NCI-H1417 treated with DMSO at 0.1 percent for 48 hours (cell line): Measurements from ENCODE around the gene MAGI2.

ENCODE experiments used
- DNase-seq: peaks from one replicate; lab custom pipeline; 2025; lab: John Stamatoyannopoulos, UW

Gene MAGI2

DNA sequence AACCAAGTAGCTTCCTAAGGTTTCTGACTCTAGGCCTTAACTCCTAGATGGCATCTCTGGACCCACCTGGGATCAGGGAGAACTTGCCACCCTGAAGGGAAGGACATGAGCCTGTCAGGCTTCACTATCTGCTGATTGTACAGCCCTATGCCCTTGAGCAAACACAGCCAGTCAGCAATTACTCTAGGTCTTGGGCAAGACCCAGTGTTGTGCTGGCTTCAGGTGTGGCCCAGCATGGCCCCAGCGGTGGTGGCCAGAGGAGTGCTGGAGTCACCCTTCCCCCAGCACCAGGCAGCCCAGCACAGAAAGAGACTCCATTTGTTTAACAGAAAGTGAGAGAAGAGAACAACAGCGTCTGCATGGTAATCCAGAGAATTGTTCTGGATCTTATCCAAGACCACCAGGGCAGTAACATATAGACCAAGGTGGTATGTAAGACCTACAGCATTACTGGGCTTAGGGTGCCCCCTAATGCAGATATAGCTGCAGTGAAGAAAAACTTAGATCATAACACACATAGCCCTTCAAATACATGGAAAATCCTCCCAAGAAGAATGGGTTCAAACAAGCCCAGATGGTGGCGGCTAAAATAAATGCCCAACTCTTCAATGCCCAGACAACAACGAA lies 207.7 kb downstream of the MAGI2 start:
- DNase-seq: no peak

DNA sequence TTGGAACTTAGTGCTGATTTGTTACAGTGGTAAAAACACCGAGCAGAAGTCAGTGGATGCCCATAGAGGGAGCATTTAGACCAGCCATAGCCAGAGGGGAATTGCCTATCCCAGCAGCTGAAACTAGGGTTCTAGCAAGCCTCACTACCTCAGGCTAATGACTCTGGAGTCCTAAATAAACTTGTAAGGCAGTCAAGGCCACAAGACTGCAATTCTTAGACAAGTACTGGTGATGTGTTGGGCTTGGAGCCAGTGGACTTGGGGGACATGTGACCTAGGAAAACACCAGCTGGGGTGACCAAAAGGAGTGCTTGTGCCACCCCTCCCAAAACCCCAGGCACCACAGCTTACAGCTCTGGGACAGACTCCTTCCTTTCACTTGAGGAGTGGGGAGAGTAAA lies 209.0 kb downstream of the MAGI2 start:
- no peak for DNase-seq

DNA sequence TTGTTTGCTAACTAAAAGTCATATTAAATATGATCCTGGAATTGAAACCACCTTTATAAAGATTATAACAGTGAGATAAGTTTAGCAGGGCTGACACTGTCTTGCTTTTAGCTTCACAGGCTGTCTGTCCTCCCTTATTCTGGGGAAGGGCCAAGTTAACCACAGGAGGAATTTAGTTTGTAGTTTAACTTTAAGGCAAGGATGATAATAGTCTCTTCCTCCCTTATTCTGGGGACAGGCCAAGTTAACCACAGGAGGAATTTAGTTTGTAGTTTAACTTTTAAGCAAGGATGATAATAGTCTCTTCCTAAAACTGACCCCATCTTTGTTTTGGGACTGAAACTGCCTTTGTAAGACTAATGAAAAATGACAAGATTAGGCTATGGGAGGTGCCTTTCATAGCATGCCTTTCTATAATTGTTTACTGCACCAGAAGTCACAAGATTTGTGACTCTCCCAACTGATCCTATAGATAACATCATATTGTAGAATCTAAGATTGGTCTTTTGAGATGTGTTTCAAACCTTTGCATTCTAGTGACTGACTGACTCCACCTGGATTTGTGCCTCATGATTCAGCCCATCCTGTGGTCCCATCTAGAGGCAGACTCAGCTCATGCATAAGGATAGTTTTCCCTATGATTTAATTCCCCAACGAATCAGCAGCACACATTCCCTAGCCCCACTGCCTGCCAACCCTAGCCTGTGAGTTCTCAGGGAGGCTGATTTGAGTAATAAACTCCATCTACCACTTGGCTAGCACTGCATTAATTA lies 212.0 kb downstream of the MAGI2 start:
- DNase-seq: no peak

DNA sequence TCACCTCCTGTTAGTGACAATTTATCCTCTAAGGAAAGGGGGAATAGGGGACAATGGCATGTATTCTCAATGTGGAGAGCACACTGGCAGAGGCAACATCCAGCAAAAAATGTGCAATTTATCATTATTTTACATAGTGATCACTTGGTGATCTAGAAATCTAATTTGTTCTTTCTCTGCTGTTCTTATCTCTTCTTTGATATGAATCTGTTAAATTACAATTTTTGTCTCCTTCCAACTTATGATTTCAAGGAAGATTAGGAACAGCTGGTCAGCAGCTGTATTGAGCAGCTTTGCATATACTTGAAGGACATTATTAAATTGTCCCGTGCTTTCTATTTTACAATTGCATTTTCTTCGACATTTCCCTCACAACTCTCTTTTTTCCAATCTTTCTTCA lies 213.1 kb downstream of the MAGI2 start:
- no peak for DNase-seq

DNA sequence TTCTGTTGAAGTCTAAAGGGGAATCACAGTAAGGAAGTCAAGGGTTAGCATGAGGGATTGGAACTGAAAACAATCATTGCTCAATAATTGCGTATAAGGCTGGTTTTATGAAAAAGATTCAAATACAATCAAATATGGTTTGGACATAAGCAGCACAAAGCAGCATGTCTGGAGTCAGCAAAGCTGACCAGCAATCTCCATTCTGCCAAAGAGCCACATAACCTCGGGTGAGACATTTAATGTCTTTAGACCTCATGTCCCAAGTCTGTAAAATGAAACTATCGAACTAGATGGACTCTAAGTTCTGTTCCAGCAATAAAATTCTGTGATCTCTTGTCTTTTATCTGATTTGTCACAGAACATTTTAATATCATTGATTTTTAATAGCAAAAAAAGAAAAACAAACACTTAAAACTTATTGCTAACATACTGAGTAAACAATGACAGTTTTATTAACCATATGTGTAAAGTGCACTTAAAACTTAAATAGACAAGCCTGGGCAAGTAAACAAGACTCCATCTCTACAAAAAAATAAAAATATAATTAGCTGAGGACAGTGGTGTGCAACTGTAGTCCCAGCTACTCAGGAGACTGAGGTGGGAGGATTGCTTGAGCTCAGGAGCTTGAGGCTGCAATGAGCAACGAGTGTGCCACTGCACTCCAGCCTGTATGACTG lies 217.0 kb downstream of the MAGI2 start:
- DNase-seq: no peak

DNA sequence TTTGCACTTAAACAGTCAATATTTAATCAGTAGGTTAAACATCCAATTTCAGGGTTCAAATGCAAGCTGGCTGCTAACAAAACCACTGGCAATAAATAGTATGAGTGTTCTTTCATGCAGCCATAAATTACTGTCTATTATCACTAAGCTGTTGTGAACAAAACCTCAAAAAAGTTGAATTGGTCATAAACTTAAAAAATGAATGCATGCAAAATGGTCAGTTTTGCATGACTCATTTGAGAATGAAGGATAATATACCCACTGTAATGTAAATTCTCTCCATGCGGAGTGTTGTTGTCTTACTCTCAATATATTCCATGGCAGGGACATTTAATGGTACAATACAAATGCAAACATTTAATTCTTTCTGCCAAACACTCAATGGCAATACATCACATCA lies 226.4 kb downstream of the MAGI2 start:
- DNase-seq: peak; percentile 34

DNA sequence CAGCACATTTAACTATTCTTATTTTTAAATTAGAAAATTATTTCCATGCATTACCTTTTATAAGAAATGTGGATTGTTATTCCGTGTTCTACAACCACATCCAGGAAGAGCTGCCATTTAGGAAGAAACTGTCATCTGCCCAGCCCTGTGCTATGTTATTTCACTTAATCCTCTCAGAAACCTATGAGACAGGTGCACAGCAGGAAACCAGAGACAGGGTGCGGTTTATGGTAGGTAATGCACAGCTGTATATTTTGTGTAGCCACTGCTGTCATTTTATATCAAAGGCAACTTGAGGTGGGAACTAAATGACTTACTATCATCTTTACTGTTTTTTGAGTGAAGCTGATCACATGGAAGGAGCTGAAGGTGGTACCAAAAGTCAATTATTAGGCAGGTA lies 232.3 kb downstream of the MAGI2 start:
- DNase-seq: no peak

DNA sequence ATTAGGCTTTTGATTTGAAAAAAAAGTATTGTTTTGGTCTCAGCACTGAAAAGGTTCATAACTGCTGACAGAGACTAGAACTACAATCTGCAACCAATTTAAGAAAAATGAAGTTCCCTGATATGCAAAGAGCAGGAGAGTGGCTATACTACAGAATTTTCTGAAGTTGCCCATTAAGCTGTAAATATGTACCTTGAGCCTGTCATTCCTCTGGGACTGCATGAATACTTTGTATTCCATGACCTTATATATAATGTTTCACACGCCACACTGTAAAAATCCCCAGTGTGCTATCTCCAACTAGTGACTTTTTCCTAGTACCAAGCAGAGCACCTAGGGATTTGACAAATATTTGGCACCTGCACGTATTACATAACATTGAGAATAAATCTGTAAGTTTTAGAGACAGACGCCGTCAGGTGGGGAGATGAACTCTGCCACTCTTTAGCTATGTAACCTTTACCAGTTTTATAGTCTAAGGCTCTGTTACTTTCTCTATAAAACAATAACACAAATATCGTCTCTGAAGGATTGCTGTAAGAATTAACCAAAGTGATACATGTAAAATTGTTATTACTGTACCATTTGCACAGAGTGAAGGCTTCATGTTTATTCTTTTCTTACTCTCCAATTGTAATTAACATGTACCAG lies 235.4 kb downstream of the MAGI2 start:
- no peak for DNase-seq

DNA sequence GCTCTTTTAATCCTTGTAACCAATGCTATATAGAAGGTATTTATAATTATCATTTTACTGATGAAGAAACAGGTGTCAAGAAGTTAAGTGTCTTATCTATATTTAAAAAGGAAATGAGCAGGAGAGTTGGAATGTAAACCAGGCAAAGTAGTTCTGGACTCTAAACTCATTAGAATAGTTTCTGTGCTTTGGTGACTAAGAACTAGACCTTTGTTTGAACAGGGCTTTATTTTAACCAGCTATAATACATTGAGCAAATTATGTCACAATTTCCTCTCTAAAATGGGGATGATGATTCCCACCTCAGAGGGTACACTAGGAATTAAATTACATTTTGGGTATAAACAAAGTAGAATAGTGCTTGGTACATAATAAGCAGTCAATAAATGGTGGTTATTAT lies 236.0 kb downstream of the MAGI2 start:
- DNase-seq: no peak

DNA sequence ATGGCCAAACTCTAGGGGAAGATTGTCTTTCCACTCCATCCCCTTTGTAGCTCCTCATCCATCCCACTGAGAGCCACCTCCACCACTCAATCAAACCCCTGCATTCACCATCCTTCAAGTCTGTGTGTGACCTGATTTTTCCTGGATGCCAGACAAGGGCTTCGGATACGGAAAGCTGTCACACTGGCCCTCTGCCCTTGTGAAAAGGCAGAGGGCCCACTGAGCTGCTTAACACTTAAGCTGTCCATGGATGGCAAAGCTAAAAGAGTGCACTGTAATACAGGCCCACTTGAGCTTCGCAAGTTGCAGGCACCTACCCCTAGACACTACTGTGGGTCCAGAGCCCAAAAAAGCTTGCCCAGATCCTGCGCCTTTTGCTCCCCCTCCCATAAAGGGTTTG lies 237.2 kb downstream of the MAGI2 start:
- DNase-seq: no peak

DNA sequence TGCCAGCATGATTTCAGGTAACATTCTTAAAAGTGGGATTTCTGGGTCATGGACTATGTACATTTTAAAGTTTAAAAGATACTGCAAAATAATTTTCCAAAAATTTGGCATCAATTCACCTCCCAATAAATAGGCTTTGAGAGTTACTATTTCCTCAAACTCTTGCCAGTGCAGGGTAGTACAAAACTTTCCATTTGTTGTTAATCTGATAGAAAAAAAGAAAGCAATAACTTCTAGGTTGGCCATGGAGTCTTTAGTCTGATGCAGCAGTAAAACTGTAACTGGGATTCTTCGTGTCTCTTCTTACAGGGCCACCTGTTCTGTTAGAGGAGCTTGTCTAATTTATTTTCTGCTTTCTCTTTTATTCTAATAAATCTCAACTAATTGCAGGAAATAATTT lies 241.1 kb downstream of the MAGI2 start:
- DNase-seq: no peak

DNA sequence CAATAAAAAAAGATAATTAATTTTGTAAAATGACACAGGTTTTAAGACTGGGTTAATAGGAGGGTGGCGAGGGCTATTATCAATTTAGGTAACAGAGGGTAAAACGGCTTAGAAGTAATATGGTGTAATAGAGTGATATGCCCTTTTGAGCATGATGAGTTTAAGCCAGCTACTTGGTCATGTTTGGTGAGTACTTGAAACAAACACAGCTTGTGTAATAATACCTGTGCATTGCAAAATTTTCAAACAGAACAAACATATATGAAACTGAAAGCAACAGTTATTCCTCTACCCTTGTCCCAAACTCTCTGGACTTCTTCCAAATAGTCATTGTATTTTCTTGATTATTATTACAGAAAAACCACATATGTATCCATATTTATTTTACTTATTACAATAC lies 241.7 kb downstream of the MAGI2 start:
- no peak for DNase-seq

DNA sequence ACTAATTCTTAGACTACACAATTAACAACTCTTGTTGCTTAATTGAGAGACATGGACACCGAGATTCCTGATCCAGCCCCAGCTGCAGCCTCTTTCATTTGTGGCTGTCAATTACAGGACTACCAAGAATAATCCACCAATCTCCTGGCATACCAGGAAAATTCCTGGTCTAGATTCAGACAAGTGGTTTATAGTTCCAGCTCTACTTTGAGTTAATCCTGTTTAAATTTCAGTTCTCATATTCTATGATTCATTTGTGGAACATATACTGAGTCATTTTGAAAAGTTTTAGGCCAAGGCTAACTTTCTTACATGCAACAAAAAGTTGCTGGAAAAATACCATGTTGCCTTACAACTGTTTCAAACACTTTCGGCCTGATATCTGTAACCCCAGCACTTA lies 253.5 kb downstream of the MAGI2 start:
- no peak for DNase-seq

DNA sequence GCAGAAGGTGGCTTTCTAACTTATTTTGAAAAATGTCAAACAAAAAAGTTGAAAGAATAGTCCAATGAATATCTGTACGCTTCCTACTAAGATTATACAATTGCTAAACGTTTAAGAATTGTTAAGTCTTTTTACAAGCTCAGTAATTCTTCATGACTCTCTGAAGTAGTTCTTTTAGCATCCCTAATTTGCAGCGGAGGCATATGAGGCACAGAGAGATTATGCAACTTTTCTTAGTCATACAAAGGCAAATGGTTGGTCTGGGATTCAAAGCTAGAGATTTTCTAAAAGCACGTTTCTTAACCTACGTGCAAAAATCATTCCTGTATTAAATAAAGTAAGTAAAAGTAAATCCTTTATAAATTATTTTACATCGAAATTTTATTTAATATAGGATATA lies 254.2 kb downstream of the MAGI2 start:
- no peak for DNase-seq

DNA sequence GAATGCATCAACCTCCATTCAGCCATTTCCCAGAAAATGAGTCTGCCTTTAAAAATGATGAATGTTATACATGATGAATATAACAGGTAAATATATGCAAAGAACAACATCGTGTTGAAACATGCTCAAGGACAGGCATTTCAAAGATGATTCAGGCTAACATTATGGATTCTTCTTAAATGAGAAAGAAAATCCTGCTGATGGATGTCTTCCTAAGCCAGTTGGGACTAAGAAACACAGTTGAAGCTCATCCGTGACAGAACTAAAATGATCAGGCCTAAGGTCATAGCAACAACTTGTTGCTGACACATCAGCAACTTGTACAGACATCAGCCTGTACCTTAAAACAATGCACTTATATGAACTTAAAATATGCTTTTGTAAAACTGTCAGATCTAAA lies 267.9 kb downstream of the MAGI2 start:
- no peak for DNase-seq

DNA sequence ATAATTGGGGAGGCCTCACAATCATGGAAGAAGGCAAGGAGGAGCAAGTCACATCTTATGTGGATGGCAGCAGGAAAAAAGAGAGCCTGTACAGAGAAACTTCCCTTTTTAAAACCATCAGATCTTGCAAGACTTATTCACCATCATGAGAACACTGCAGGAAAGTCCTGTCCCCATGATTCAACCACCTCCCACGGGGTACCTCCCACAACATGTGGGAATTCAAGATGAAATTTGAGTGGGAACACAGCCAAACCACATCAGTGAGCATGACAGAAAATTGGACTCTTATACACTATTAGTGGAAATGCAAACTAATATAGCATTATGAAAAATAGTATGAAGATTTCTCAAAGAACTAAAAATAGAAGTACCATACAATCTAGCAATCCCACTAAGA lies 271.2 kb downstream of the MAGI2 start:
- no peak for DNase-seq

DNA sequence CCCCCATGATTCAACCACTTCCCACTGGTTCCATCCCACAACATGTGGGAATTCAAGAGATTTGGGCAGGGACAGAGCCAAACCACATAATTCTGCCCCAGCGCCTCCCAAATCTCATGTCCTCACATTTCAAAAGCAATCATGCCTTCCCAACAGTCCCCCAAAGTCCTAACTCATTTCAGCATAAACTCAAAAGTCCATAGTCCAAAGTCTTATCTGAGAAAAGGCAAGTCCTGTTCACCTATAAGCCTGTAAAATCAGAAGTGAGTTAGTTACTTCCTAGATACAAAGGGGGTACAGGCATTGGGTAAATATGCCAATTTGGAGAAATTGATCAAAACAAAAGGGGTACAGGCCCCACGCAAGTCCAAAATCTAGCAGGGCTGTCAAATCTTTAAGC lies 272.9 kb downstream of the MAGI2 start:
- DNase-seq: no peak

DNA sequence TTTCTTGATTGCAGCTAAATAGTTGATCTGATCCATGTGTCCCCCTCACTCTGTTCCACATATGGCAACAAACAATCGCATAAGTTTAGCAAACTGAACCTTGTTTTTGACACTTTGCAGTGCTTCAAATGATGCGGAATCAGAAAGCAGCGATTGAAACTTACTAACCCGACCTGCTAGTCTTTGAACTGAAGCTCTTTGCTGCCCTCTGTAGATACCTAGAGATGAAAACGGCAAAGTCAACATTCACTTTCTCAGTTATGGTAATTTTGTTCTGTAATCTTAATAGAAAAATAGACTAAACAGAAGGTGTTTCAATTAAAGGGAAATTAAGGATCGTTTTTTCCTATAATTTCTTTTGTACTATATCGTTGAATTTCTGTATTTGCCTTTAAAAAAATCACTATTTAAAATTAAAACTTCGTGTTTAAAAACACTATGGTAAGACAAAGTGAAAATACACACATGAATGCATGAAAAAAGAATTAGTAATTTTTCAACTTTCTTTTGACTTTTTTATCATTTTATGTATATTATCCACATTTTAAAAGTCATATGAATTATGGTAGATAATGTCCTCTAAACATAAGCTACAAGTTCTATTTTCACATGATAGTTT lies 276.5 kb downstream of the MAGI2 start:
- peak; percentile 17 for DNase-seq

DNA sequence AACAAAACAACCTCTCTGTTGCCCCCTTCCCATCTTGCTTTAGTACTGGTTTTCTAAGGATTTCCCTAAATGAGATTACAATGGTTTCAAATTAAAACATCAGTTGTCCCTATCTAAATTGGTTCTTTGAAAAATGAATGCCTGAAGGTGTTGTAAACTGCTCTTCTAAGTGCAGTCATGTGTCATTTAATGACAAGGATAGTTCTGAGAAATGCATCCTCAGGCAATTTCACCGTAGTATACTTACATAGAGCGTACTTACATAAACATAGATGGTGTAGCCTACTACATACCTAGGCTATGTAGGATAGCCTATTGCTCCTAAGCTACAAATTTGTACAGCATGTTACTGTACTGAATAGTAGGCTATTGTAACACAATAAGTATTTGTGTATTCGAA lies 278.1 kb downstream of the MAGI2 start:
- DNase-seq: no peak

DNA sequence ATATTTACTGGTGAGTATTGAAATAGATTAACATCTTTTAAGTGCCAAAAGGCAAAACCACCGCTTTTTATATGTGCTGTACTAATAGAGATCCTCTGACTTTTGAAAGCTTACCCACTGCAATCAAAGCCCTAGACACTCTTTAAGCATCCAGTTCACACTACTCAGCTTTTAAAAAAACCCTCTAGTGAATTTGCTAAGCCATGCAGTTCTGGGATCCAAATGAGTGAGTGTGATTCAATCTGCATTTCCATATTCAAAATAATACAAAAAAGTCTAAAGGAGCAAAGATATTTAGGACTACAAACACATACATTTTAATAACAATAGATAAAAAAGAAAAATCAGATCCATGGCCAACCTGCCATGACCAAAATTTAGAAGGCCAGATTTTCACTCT lies 288.2 kb downstream of the MAGI2 start:
- no peak for DNase-seq

DNA sequence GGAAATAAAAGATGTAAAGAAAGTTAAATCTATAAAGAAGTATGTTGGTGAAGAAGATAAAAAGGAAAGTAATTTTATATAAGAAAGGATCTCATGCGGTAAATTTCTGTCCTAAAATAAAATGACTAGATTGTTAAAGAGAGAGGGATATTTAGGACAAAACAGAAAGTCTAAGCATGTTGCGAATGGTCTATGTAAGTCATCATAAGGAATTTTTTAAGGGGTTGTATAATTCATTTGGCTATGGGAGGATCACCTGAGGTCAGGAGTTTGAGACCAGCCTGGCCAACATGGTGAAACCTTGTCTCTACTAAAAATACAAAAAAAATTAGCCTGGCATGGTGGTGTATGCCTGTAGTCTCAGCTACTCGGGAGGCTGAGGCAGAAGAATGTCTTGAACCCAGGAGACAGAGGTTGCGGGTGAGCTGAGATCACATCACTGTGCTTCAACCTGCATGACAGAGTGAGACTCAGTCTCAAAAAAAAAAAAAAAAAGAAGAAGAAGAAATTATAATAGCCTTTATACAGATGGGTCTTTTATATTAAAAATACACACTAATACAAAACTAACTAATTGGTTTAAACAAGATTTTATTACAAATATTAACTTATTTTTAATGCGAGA lies 294.3 kb downstream of the MAGI2 start:
- no peak for DNase-seq

DNA sequence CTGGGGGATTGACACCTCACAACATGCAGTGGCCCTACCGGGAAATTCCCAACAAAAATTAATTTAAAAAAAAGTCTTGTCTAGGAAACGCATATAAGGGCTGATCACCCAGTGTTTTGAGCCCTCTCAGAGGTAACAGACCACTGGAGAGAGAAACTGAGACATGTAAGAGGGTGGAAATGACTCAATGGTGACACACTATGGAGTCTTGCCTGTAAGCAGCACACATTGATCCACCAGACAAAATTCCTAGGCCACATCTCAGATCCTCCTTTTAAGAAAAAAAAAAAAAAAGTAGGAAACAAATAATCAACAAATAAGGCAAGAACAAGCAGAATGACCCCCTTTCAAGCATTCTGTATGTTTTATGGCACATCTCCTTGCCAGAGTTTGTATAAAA lies 296.2 kb downstream of the MAGI2 start:
- no peak for DNase-seq
